Spleen (tissue), 7 donors: ENCODE measurements around the gene INO80.

Source experiments
- POLR2A ChIP-seq, 3 donors: fragments of 450-650 bp; IDR thresholded peaks; one replicate each; pipeline ENCODE4 v1.5.1; 2017; ENCODE audit warnings: antibody characterized with exemption in 3 of 3, mild to moderate bottlenecking in 1 of 3
- TF ChIP-seq, protein P1 (sequence below), 11 experiments: fragments of 200-600 bp in 7 of 11; fragments of 450-650 bp in 4 of 11; sonication (generic) in 4 of 11; IDR thresholded peaks in 8 of 11; conservative IDR thresholded peaks in 3 of 11; 1 replicate in 7 of 11; 2 replicates in 4 of 11; pipeline versions ENCODE4 v1.4.0 to v1.8.0; 2016 to 2021; ENCODE audit warnings: antibody characterized with exemption in 11 of 11, inconsistent platforms in 4 of 11, mild to moderate bottlenecking in 1 of 11
- donor health status: DM: no; HTN: no; CAD: no; lungs with moderate emphysema.
- donor health status: DM: no; HTN: no; CAD: no.
- donor health status: DM: no; HTN: no; CAD: no.

DNA sequence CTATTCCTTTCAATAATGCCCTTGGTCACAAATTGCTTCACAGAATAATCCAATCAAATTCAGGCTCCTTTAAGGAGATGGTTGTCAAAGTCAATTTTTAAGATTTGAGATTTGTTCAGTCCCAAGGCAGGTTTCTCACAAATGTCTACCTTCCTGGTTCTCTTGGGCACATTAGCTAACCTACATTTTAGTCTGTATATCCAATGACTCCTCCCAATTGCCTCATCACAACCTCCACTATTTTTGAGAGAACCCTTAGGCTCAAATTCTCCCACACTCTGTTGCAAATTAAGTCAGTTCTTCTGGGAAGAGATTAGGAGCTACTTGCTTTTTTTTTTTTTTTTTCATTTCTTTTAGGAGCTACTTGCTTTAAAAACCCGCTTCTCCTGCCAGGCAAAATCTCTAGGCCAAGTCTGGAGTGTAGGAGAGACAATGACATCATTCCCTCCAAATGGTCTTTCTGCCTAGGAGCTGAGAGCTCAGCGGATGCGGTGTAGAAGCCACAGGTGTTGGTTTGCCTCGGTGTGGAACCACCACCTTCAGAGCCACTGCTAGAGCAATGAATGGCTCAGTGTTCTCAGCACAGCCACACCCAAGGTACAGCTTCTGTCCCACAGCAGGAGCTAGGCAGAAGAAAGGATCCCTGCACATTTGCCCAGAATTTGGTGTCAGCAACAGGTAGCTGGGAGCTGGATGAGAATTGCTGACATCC lies 10.0 kb upstream of the INO80 start:
- TF ChIP-seq, protein P1, sequence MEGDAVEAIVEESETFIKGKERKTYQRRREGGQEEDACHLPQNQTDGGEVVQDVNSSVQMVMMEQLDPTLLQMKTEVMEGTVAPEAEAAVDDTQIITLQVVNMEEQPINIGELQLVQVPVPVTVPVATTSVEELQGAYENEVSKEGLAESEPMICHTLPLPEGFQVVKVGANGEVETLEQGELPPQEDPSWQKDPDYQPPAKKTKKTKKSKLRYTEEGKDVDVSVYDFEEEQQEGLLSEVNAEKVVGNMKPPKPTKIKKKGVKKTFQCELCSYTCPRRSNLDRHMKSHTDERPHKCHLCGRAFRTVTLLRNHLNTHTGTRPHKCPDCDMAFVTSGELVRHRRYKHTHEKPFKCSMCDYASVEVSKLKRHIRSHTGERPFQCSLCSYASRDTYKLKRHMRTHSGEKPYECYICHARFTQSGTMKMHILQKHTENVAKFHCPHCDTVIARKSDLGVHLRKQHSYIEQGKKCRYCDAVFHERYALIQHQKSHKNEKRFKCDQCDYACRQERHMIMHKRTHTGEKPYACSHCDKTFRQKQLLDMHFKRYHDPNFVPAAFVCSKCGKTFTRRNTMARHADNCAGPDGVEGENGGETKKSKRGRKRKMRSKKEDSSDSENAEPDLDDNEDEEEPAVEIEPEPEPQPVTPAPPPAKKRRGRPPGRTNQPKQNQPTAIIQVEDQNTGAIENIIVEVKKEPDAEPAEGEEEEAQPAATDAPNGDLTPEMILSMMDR (IDR thresholded peaks at IDR 0.05 in 8 of 11, conservative IDR thresholded peaks at IDR 0.05 in 3 of 11), result no peak
- no peak for TF ChIP-seq POLR2A (IDR thresholded peaks at IDR 0.05)
